GM15510 (cell line): ENCODE data around the gene BCL2A1.

Source experiments
- POLR2A ChIP-seq: IDR thresholded peaks from 3 replicates; pipeline ENCODE4 v1.6.1; 2011; ENCODE audit warnings: borderline replicate concordance; ENCODE audit not compliant: insufficient read length; ENCODE audit errors: extremely low read depth

The BCL2A1 gene

DNA sequence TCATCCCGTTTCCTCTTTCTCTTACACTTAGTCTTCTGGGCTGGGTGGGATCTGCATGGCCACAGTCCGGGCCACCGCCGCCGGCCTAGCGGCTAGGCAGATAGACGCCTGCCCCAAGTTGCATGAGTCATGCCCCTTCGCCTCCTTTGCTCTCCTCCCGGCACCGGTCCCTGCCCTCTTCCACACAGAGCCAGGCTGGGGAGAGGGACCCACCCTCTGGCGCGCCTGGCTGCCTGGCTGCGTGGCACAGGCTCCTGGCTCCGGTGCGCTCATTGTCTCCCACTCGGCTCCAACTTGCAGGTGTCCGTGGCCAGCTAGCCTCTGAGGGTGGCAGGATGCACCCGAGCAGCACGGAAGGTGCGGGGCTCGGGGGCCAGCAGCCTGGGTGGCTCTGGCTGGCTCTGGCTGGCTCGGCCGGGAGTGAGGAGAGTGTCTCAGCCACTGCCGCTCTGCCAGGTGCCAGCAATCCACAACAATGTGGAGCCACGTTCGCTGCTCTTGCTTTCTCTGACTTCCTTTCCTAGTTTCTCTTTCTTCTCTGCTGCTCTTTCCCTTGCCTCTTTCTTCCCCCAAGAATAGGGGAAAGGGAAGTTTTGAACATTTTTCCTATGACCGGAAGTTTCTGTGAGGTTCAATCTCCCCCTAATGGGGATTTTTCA lies 51.8 kb downstream of the BCL2A1 start:
- no peak for TF ChIP-seq POLR2A

DNA sequence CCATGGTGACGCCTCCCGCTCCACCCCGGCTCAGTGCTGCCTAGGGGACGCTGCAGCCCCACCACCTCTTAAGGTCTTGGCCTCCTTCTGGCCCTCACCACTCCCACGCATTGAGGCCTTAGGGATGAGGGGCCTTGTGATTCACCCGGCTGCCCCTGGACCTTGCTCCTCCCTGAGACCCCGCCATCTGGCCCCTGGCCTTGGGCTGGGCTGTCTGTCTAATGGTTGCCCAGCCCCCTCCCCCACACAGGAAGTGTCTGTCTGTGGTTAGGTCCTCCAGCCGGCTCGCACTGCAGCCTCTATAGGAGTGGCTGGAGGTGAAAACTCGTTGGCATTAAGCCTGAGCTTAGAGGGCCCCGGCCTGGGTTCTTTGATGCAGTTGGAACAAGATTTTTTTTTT lies 52.7 kb downstream of the BCL2A1 start:
- TF ChIP-seq POLR2A = no peak

DNA sequence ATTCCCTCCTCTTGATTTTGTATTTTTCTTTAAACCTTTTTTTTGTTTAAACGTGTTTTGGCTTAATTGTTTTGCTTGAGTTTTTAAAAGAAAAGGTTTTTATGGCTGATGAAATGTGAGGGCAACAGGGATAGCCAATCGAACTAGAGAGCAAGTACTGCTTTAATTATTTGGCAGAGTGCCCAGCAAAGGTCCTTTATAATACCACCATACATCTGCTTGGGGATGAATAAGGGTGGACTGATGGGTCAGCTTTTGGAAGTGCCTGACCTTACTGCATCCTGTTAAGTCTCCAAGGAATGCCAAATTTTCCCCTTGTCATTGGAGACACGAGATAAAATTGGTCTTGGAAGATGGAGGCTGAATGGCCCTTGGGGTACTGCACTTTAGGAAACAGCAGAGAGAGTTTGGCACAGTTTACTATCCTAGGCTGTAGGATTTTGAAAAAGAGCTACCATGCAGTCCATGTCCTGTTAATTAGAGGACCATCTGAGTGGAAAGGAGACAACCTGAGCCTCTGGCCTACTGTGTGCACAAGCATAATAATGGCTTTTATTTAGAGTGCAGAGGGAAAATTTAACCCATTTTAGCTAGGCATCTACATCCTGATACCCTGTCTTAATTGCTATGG lies 54.4 kb downstream of the BCL2A1 start:
- no peak for TF ChIP-seq POLR2A

DNA sequence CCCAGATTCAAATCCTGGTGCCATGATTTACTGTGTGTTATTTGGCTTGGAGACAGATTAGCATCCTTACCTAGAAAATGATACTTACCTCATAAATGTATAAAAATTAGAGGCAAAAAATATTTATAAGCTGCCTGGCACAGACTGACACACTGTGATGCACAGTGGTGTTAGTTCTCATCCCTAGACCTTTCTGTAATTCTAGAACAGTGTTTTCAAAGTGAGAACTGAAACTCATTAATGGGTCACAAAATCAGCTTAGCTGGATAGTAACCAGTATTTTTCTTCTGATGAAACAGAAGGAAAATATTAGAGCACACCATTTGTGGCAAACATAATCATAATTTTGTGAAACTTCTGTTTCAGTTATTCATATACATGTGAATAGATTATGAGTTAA lies 56.3 kb downstream of the BCL2A1 start:
- TF ChIP-seq POLR2A = no peak
